ENCODE data around the gene CREB3L1.

Gene CREB3L1

GRCh38 chr11:46363031-46363407, 85.6 kb downstream of the CREB3L1 start:
- no peak for DNase-seq (ENCODE audit: extremely low read depth in 1 of 2, low read depth in 1 of 2)

GRCh38 chr11:46363455-46364005, 86.1 kb downstream of the CREB3L1 start:
- no peak for DNase-seq (ENCODE audit: extremely low read depth in 1 of 2, low read depth in 1 of 2)

GRCh38 chr11:46364056-46364455, 86.6 kb downstream of the CREB3L1 start:
- no peak for DNase-seq (ENCODE audit: extremely low read depth in 1 of 2, low read depth in 1 of 2)

GRCh38 chr11:46364791-46365190, 87.3 kb downstream of the CREB3L1 start:
- no peak for DNase-seq (ENCODE audit: extremely low read depth in 1 of 2, low read depth in 1 of 2)

GRCh38 chr11:46366260-46366659, 88.8 kb downstream of the CREB3L1 start:
- DNase-seq (ENCODE audit: extremely low read depth in 1 of 2, low read depth in 1 of 2): no peak

- DNase-seq (ENCODE audit: extremely low read depth in 1 of 2, low read depth in 1 of 2): no peak
These were observed 89.2 kb downstream of the CREB3L1 start for GRCh38 chr11:46366661-46367161.

GRCh38 chr11:46367244-46367915, 89.9 kb downstream of the CREB3L1 start:
- DNase-seq (ENCODE audit: extremely low read depth in 1 of 2, low read depth in 1 of 2): peak; percentile 44 to 62

GRCh38 chr11:46367916-46368267, 90.4 kb downstream of the CREB3L1 start:
- no peak for DNase-seq (ENCODE audit: extremely low read depth in 1 of 2, low read depth in 1 of 2)

- DNase-seq (ENCODE audit: extremely low read depth in 1 of 2, low read depth in 1 of 2): no peak
These were observed 92.1 kb downstream of the CREB3L1 start for GRCh38 chr11:46369458-46370152.

- no peak for DNase-seq (ENCODE audit: extremely low read depth in 1 of 2, low read depth in 1 of 2)
These were observed 92.8 kb downstream of the CREB3L1 start for GRCh38 chr11:46370253-46370652.
